OCI-LY3 (cell line): ENCODE measurements around the gene LIM2.
"Not testable (repeated sequence)": the region's sequence is repeated elsewhere in the genome, so short reads cannot be mapped to it uniquely, and the experiment has no call there.

Source experiments
- H2AFZ ChIP-seq: fragments of 200-600, 300-600 bp; shearing (Covaris generic); 2 replicates; pipeline ENCODE4 v1.6.0; 2014; ENCODE audit warnings: antibody characterized with exemption, low read depth, low read length
- H3K27ac ChIP-seq: fragments of 200-600, 300-600 bp; sonication (generic); 2 replicates; pipeline ENCODE4 v1.5.1; 2014; ENCODE audit warnings: mild to moderate bottlenecking, low read length, moderate library complexity, mixed read lengths
- H3K27me3 ChIP-seq: fragments of 200-600, 300-600 bp; sonication (generic); 2 replicates; pipeline ENCODE4 v1.6.1; 2014; ENCODE audit warnings: low read depth, low read length, mixed read lengths
- H3K36me3 ChIP-seq: fragments of 200-600, 300-600 bp; sonication (generic); replicated peaks from 2 replicates; pipeline ENCODE3; 2014; ENCODE audit warnings: low read depth, low read length, mixed read lengths
- H3K4me1 ChIP-seq: fragments of 300-600, 200-600 bp; sonication (generic); 2 replicates; pipeline ENCODE4 v1.6.1; 2014; ENCODE audit warnings: low read length, mixed read lengths
- H3K4me2 ChIP-seq: fragments of 200-600, 300-600 bp; sonication (generic); 2 replicates; pipeline ENCODE4 v1.6.1; 2014; ENCODE audit warnings: low read length, mixed read lengths
- H3K4me3 ChIP-seq: fragments of 300-600, 200-600 bp; sonication (generic); 2 replicates; pipeline ENCODE4 v1.5.1; 2014; ENCODE audit warnings: antibody characterized with exemption, mild to moderate bottlenecking, low read length, moderate library complexity
- H3K79me2 ChIP-seq: fragments of 300-600, 200-600 bp; shearing (Covaris generic); 2 replicates; pipeline ENCODE4 v1.6.1; 2014; ENCODE audit warnings: mild to moderate bottlenecking, low read length, mixed read lengths
- H3K9ac ChIP-seq: fragments of 300-600, 200-600 bp; shearing (Covaris generic); 2 replicates; pipeline ENCODE4 v1.6.0; 2014; ENCODE audit warnings: mild to moderate bottlenecking, low read length, moderate library complexity
- H3K9me3 ChIP-seq: fragments of 200-600, 300-600 bp; shearing (Covaris generic); 2 replicates; pipeline ENCODE4 v1.6.1; 2014; ENCODE audit warnings: low read length, mixed read lengths; ENCODE audit not compliant: insufficient read depth
- H4K20me1 ChIP-seq: fragments of 200-600, 300-600 bp; sonication (generic); 2 replicates; pipeline ENCODE4 v1.6.1; 2016; ENCODE audit warnings: low read length, mixed read lengths; ENCODE audit not compliant: insufficient read depth
- CTCF ChIP-seq: fragments of 200-600, 300-600 bp; sonication (generic); IDR thresholded peaks from 2 replicates; pipeline ENCODE4 v1.5.1; 2014; ENCODE audit warnings: antibody characterized with exemption, low read length, low read depth
- EZH2phosphoT487 ChIP-seq: fragments of 200-600 bp; shearing (Covaris generic); IDR thresholded peaks from 2 replicates; pipeline ENCODE4 v1.6.1; 2018; ENCODE audit warnings: antibody characterized with exemption, mixed run types, low read depth

LIM2 gene

GRCh38 chr19:51415187-51415586 is 27.4 kb upstream of the LIM2 start:
- Histone ChIP-seq H3K4me1 (peaks cover 31% of the 10 kb centered on the region), H3K27ac (no peak overlapping the region), H3K9ac (no peak overlapping the region), H4K20me1 (no peaks in the 10 kb centered on the region), H3K27me3 (no peaks in the 10 kb centered on the region), H3K4me3 (no peak overlapping the region), H3K36me3 (peaks cover 41% of the 10 kb centered on the region), H3K9me3 (no peaks in the 10 kb centered on the region), H3K4me2 (no peak overlapping the region), H2AFZ (no peak overlapping the region), H3K79me2 (peaks cover 23% of the 10 kb centered on the region)
- TF ChIP-seq EZH2phosphoT487 = no peak
- no peak for TF ChIP-seq CTCF

GRCh38 chr19:51410950-51411748 is 23.4 kb upstream of the LIM2 start:
- Histone ChIP-seq H3K4me1 (peaks cover 35% of the 10 kb centered on the region), H4K20me1 (no peaks in the 10 kb centered on the region), H3K27me3 (no peaks in the 10 kb centered on the region), H3K4me2 (no peak overlapping the region), H2AFZ (no peak overlapping the region), H3K4me3 (no peak overlapping the region), H3K36me3 (peaks cover 49% of the 10 kb centered on the region), H3K9ac (no peak overlapping the region), H3K27ac (no peak overlapping the region), H3K79me2 (peaks cover 11% of the 10 kb centered on the region), H3K9me3 (no peaks in the 10 kb centered on the region)
- TF ChIP-seq EZH2phosphoT487 (no peak), CTCF (no peak)

- peaks cover 9% of the 10 kb centered on the region; the same call in 1 of the 2 replicates for H3K9me3 ChIP-seq
- H2AFZ ChIP-seq = no peak overlapping the region
- H3K4me1 ChIP-seq = peaks cover 29% of the 10 kb centered on the region
- H3K27ac ChIP-seq = 0 out of 2 replicates have a peak overlapping the region, but pooled peaks have one; percentile 1
- H3K36me3 ChIP-seq = peaks cover 35% of the 10 kb centered on the region
- H3K27me3 ChIP-seq = no peaks in the 10 kb centered on the region
- H3K79me2 ChIP-seq = no peaks in the 10 kb centered on the region
- peak overlapping the region; percentile 2 for H3K4me2 ChIP-seq
- H3K9ac ChIP-seq = no peak overlapping the region
- no peak for TF ChIP-seq EZH2phosphoT487
- peak; percentile 67 for TF ChIP-seq CTCF
- H3K4me3 ChIP-seq = no peak overlapping the region
- no peaks in the 10 kb centered on the region for H4K20me1 ChIP-seq
These were observed 19.8 kb upstream of the LIM2 start for GRCh38 chr19:51407511-51408131.

- Histone ChIP-seq H3K27me3 (no peaks in the 10 kb centered on the region), H4K20me1 (no peaks in the 10 kb centered on the region), H3K27ac (no peak overlapping the region), H3K9me3 (peaks cover 21% of the 10 kb centered on the region), H3K4me1 (peaks cover 5% of the 10 kb centered on the region), H3K9ac (no peak overlapping the region), H3K4me3 (no peak overlapping the region), H2AFZ (no peak overlapping the region), H3K4me2 (no peak overlapping the region), H3K36me3 (peaks cover 28% of the 10 kb centered on the region), H3K79me2 (no peaks in the 10 kb centered on the region)
- no peak for TF ChIP-seq CTCF
- no peak for TF ChIP-seq EZH2phosphoT487
These were observed 14.3 kb upstream of the LIM2 start for GRCh38 chr19:51402117-51402516.

- H3K4me3 ChIP-seq, H3K27me3 ChIP-seq, H2AFZ ChIP-seq, H3K27ac ChIP-seq, H3K9ac ChIP-seq, H3K79me2 ChIP-seq, H3K4me2 ChIP-seq, H4K20me1 ChIP-seq: not testable (repeated sequence)
- peaks cover 21% of the 10 kb centered on the region for H3K9me3 ChIP-seq
- peaks cover 15% of the 10 kb centered on the region for H3K4me1 ChIP-seq
- peaks cover 20% of the 10 kb centered on the region for H3K36me3 ChIP-seq
These were observed 12.2 kb upstream of the LIM2 start for GRCh38 chr19:51399936-51400335.
